Right atrium auricular region (tissue), 2 donors: ENCODE results near the gene ZFP1. TPM values are rescaled to one million over a fixed set of nuclear protein-coding genes. Genes with fewer than 3 reads are reported as not detected.

Experiments used
- DNase-seq: peaks from one replicate; pipeline ENCODE4 v3.0.0-alpha.2; 2019; ENCODE audit warnings: low spot score
- H3K27ac ChIP-seq, 2 donors: fragments of 200-600 bp; sonication (generic); 1 replicate in 1 of 2; 2 replicates in 1 of 2; pipeline ENCODE4 v1.5.1; 2016 to 2019
- H3K27me3 ChIP-seq, 2 donors: fragments of 200-600 bp; sonication (generic); one replicate each; pipeline versions ENCODE4 v1.5.1 to v1.6.0; 2017 to 2019
- H3K36me3 ChIP-seq: fragments of 200-600 bp; sonication (generic); one replicate; pipeline ENCODE4 v1.5.1; 2016
- H3K4me1 ChIP-seq, 2 donors: fragments of 200-600 bp; sonication (generic); one replicate each; pipeline versions ENCODE4 v1.5.1 to v1.6.0; 2017 to 2019
- H3K4me3 ChIP-seq, 2 donors: fragments of 200-600 bp; sonication (generic); 1 replicate in 1 of 2; 2 replicates in 1 of 2; pipeline ENCODE4 v1.5.1; 2017 to 2019; ENCODE audit warnings: mild to moderate bottlenecking in 1 of 2, moderate library complexity in 1 of 2
- H3K9me3 ChIP-seq, 2 donors: fragments of 200-600 bp; sonication (generic); one replicate each; pipeline ENCODE4 v1.5.1; 2019
- total RNA-seq, 2 donors: library from RNA; depleted of rRNA; stranded (reverse); fragments of >200 nt; gene quantifications; one replicate each; pipeline ENCODE4 v1.1.0, GENCODE V29; 2016
- TF ChIP-seq, protein P1 (sequence below), 2 donors: fragments of 200-600 bp; sonication (generic); IDR thresholded peaks; one replicate each; pipeline ENCODE4 v1.5.1; 2019; ENCODE audit warnings: antibody characterized with exemption in 2 of 2

Gene ZFP1
- total RNA-seq, 2 donors from 2014 or later: 8.6 to 8.8 TPM

DNA sequence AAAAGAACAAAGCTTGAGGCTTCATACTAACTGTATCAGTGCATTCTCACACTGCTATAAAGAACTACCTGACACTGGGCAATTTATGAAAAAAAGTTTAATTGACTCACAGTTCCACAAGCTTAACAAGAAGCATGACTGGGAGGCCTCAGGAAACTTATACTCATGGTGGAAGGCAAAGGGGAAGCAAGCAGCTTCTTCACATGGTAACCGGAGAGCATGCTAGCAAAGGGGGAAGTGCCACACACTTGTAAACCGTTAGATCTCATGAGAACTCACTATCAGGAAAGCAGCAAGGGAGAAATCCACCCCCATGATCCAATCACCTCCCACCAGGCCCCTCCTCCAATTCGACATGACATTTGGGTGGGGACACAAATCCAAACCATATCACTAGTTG lies 33.3 kb downstream of the ZFP1 start:
- no peaks in the 10 kb centered on the region for H3K27me3 ChIP-seq
- no peak overlapping the region for H3K4me3 ChIP-seq
- H3K36me3 ChIP-seq: no peaks in the 10 kb centered on the region
- TF ChIP-seq, protein P1, sequence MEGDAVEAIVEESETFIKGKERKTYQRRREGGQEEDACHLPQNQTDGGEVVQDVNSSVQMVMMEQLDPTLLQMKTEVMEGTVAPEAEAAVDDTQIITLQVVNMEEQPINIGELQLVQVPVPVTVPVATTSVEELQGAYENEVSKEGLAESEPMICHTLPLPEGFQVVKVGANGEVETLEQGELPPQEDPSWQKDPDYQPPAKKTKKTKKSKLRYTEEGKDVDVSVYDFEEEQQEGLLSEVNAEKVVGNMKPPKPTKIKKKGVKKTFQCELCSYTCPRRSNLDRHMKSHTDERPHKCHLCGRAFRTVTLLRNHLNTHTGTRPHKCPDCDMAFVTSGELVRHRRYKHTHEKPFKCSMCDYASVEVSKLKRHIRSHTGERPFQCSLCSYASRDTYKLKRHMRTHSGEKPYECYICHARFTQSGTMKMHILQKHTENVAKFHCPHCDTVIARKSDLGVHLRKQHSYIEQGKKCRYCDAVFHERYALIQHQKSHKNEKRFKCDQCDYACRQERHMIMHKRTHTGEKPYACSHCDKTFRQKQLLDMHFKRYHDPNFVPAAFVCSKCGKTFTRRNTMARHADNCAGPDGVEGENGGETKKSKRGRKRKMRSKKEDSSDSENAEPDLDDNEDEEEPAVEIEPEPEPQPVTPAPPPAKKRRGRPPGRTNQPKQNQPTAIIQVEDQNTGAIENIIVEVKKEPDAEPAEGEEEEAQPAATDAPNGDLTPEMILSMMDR (IDR thresholded peaks at IDR 0.05): no peak
- peaks cover 4 to 11% of the 10 kb centered on the region in 2 donors for H3K9me3 ChIP-seq
- H3K4me1 ChIP-seq: no peaks in the 10 kb centered on the region
- no peak for DNase-seq
- H3K27ac ChIP-seq: no peak overlapping the region

DNA sequence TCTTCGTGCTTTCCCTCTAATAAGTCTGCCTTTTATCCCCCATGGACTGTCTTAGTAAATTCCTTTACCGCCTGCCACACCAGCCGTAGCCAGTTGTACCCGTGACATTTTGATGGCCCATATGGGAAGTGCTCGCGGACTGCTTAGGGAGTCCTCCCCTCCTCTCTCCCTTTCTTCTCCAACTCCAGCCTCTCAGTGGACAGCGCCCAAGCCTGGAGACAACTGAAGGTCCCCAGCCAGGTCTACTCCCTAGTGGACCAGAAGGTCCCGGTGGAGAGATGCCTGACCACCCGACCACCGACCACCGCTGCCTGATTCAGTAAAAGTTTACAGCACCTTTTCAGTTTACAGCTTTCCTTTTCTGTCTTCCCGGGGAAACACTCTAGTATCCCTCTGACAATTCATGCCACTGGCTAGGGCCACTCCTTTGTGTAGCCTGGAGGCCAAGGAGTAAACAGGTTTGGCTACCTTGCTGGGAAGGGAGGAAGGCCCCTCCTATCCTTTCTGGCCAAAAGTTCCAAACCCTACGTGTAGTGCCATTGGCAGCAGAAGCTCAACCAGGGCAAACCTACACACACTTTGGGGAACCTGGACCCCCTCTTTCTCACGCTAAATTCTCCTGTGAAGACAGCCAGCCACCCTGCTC lies 40.6 kb downstream of the ZFP1 start:
- no peak overlapping the region for H3K27ac ChIP-seq
- H3K4me3 ChIP-seq: no peak overlapping the region
- H3K4me1 ChIP-seq: no peaks in the 10 kb centered on the region
- no peaks in the 10 kb centered on the region for H3K27me3 ChIP-seq
- TF ChIP-seq, protein P1 (IDR thresholded peaks at IDR 0.05): no peak
- no peak for DNase-seq
- H3K9me3 ChIP-seq: no peaks in the 10 kb centered on the region
- no peaks in the 10 kb centered on the region for H3K36me3 ChIP-seq

DNA sequence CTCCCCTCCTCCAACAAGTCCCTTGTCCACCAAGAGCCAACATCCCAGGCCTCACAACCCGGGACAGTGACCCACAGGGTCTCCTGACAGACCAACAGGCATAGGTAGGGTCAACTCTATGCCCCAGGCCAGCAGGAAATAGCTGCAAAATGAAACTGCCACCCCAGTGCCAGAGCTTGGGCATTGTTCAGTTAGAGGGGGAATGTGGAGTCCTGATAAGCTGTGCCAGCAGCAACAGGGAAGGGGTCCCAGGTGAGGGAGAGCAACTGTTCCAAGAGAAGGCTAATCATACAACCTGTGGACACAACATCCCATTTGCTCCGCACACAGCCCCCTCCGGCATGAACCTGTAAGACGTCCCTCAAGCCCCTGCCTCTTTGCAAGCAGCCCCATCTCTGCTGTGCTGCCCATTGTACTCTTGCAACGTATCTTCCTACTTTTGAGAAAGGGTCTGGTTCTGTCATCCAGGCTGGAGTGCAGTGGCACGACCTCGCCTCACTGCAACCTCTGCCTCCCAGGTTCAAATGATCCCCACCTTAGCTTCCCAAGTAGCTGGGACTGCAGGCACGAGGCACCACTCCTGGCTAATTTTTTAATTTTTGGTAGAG lies 41.4 kb downstream of the ZFP1 start:
- H3K36me3 ChIP-seq: no peaks in the 10 kb centered on the region
- no peak for DNase-seq
- no peaks in the 10 kb centered on the region for H3K9me3 ChIP-seq
- H3K4me1 ChIP-seq: no peaks in the 10 kb centered on the region
- no peak overlapping the region for H3K4me3 ChIP-seq
- no peaks in the 10 kb centered on the region for H3K27me3 ChIP-seq
- no peak overlapping the region for H3K27ac ChIP-seq
- TF ChIP-seq, protein P1 (IDR thresholded peaks at IDR 0.05): no peak

DNA sequence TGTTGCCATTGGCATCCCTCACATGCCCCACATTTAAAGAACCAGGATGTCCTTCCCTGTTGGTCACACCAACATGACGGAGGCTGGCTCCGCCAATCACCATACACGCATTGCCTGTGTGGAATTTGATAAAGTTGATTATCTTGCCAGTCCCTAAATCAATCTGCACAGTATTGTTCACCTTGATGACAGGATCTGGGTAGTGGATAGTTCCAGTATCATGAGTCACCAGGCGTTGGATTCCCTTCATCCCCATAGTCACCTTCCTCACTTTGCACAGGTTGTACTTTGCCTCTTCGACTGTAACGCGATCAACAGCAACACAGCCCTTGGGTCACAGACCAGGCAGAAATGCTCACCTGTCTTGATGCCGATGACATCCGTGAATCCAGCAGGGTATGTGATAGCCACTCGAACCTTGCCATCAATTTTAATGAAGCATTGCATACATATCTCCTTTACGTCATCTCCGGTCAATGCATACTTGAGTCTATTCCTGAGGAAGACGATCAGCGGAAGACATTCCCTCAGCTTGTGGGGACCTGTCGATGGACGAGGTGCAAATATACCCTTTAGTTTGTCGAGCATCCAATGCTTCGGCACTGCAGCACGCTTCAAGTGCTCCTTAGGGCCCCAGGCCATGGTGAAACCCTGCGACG lies 44.4 kb downstream of the ZFP1 start:
- TF ChIP-seq, protein P1 (IDR thresholded peaks at IDR 0.05): no peak

DNA sequence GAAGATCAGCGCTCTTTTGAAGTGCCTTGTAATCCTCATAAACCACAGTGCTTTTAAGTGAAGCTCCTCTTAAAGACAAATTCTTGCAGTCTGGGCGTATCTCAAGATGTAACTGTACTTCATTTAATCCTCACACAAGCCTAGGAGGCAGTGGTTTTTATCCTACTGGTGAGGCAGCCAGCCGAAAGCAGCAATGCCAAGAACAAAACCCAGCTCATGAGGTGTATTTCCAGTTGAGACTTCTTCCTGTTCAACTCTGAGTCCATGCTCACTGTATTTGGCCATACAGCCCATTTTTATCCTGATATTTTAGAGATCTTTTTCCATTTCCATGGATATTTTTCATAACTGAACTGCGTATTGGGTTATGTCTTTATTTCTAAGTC lies 44.9 kb downstream of the ZFP1 start:
- Histone ChIP-seq H3K9me3 (no peaks in the 10 kb centered on the region), H3K27me3 (no peaks in the 10 kb centered on the region), H3K36me3 (no peaks in the 10 kb centered on the region), H3K4me1 (no peaks in the 10 kb centered on the region), H3K4me3 (no peak overlapping the region), H3K27ac (no peak overlapping the region)
- DNase-seq: no peak
- TF ChIP-seq, protein P1 (IDR thresholded peaks at IDR 0.05): no peak

More for the DNA sequence above, 44.4 kb downstream of the ZFP1 start:
- Histone ChIP-seq H3K27ac (no peak overlapping the region), H3K36me3 (no peaks in the 10 kb centered on the region), H3K27me3 (no peaks in the 10 kb centered on the region), H3K9me3 (no peaks in the 10 kb centered on the region), H3K4me1 (no peaks in the 10 kb centered on the region), H3K4me3 (no peak overlapping the region)
- DNase-seq: no peak
